CD8-positive, alpha-beta memory T cell (primary cell): ENCODE measurements around the gene NCMAP. TPM values are rescaled to one million over a fixed set of nuclear protein-coding genes. Genes with fewer than 3 reads are reported as not detected.
A peak's percentile ranks its signal among the peaks of the same experiment; 100 is the strongest.

Experiments used
- CTCF ChIA-PET: fragments of 350-600 bp; sonication (Branson Sonifier 250); formaldehyde crosslinking; loops from one replicate; lab custom pipeline; 2021; ENCODE audit warnings: antibody characterized with exemption; lab: Charles Lee
- POLR2A ChIA-PET: fragments of 350-600 bp; sonication (Branson Sonifier 250); formaldehyde crosslinking; loops from one replicate; lab custom pipeline; 2021; ENCODE audit warnings: antibody characterized with exemption; lab: Charles Lee
- DNase-seq, 5 donors: peaks; one replicate each; pipeline versions ENCODE4 v3.0.0 to v3.0.0-alpha.2; 2020 to 2022; ENCODE audit warnings: mixed read lengths in 1 of 5
- H3K27ac ChIP-seq: one replicate; pipeline ENCODE4 v1.7.0; 2013; ENCODE audit warnings: low read depth, mild to moderate bottlenecking, low read length, moderate library complexity
- H3K27me3 ChIP-seq: 2 replicates; pipeline ENCODE4 v1.7.0; 2013; ENCODE audit warnings: low read length, mild to moderate bottlenecking; ENCODE audit not compliant: insufficient read depth, poor library complexity, severe bottlenecking
- H3K36me3 ChIP-seq: 2 replicates; pipeline ENCODE4 v1.7.0; 2013; ENCODE audit warnings: mild to moderate bottlenecking, low read length, moderate library complexity; ENCODE audit not compliant: insufficient read depth
- H3K4me1 ChIP-seq: 2 replicates; pipeline ENCODE4 v1.7.0; 2013; ENCODE audit warnings: mild to moderate bottlenecking, low read length, moderate library complexity; ENCODE audit not compliant: insufficient read depth
- H3K4me3 ChIP-seq: 2 replicates; pipeline ENCODE4 v1.7.0; 2013; ENCODE audit warnings: mild to moderate bottlenecking, low read length
- H3K9me3 ChIP-seq: 2 replicates; pipeline ENCODE4 v1.7.0; 2013; ENCODE audit warnings: mild to moderate bottlenecking, low read length
- H3K27ac Mint-ChIP-seq, 8 donors: one replicate each; pipeline ENCODE4 v1.8.0; 2020 to 2021; ENCODE audit warnings: mixed read lengths in 8 of 8, mild to moderate bottlenecking in 6 of 8, inconsistent platforms in 3 of 8, moderate library complexity in 3 of 8
- H3K27me3 Mint-ChIP-seq, 2 donors: one replicate each; pipeline ENCODE4 v1.8.0; 2020 to 2021; ENCODE audit warnings: mixed read lengths in 2 of 2, mild to moderate bottlenecking in 1 of 2, moderate library complexity in 1 of 2
- H3K36me3 Mint-ChIP-seq, 3 donors: one replicate each; pipeline ENCODE4 v1.8.0; 2020 to 2021; ENCODE audit warnings: mixed read lengths in 3 of 3, inconsistent platforms in 1 of 3, mild to moderate bottlenecking in 1 of 3
- H3K4me1 Mint-ChIP-seq, 3 donors: one replicate each; pipeline ENCODE4 v1.8.0; 2020 to 2021; ENCODE audit warnings: mixed read lengths in 3 of 3, inconsistent platforms in 1 of 3, mild to moderate bottlenecking in 1 of 3
- H3K4me3 Mint-ChIP-seq, 7 donors: one replicate each; pipeline ENCODE4 v1.8.0; 2020 to 2021; ENCODE audit warnings: mixed read lengths in 7 of 7, mild to moderate bottlenecking in 6 of 7, moderate library complexity in 4 of 7, inconsistent platforms in 2 of 7
- H3K9me3 Mint-ChIP-seq, 5 donors: one replicate each; pipeline ENCODE4 v1.8.0; 2020 to 2022; ENCODE audit warnings: mixed read lengths in 5 of 5, mild to moderate bottlenecking in 3 of 5, moderate library complexity in 2 of 5, inconsistent platforms in 1 of 5
- polyA plus RNA-seq: library from polyadenylated mRNA; unstranded; fragments of 300-500 nt; fragmentation: Illumina TruSeq; gene quantifications from one replicate; pipeline ENCODE4 v1.2.3, GENCODE V29; 2021
- total RNA-seq, 2 experiments: library from RNA; stranded (reverse); gene quantifications; one replicate each; pipeline ENCODE4 v1.2.3, GENCODE V29; 2021

NCMAP gene
- total and polyA plus RNA-seq, 3 experiments from 2014 or later, result 0.04 TPM; not detected in 2

GRCh38 chr1:24657781-24658180 is 101.9 kb downstream of the NCMAP start:
- ChIA-PET CTCF (interaction anchor here (0.8 to 1.3 kb wide), 2 partner anchors 31 to 266 kb away, joined by 3 read pairs; no protein-coding TSS in a partner anchor), POLR2A (interaction anchor here (0.5 kb wide), 1 partner anchor 891 kb away, joined by 5 read pairs; no protein-coding TSS in a partner anchor)
- Histone ChIP-seq H3K4me1 (peaks cover 17% of the 10 kb centered on the region), H3K4me3 (no peak overlapping the region), H3K9me3 (no peaks in the 10 kb centered on the region), H3K27ac (no peak overlapping the region), H3K27me3 (no peaks in the 10 kb centered on the region), H3K36me3 (peaks cover 79% of the 10 kb centered on the region)
- Mint-ChIP-seq H3K4me1 (peaks cover 28 to 53% (median 51%) of the 10 kb centered on the region in 3 donors), H3K4me3 (no peak overlapping the region), H3K9me3 (no peaks in the 10 kb centered on the region), H3K27ac (peak overlapping the region in 1 of 8 donors; percentile 23), H3K27me3 (no peaks in the 10 kb centered on the region), H3K36me3 (peaks cover 13 to 91% (median 39%) of the 10 kb centered on the region in 3 donors)
- DNase-seq, result no peak

Other genes with a start within 250 kb of the NCMAP start
- under 1 TPM; 0.13 to 0.29 TPM for gene GRHL3, start 236.7 kb upstream of the NCMAP start, total RNA-seq
- not detected for gene GRHL3, start 236.7 kb upstream of the NCMAP start, polyA plus RNA-seq
- 1 to 10 TPM; 5.1 to 5.6 TPM for gene STPG1, start 142.3 kb upstream of the NCMAP start, total RNA-seq
- gene STPG1, start 142.3 kb upstream of the NCMAP start, polyA plus RNA-seq, result 4.9 TPM
- 10 to 100 TPM; 31.3 to 33.2 TPM for gene NIPAL3, start 140.3 kb upstream of the NCMAP start, total RNA-seq
- 55.5 TPM for gene NIPAL3, start 140.3 kb upstream of the NCMAP start, polyA plus RNA-seq
- gene RCAN3, start 53.3 kb upstream of the NCMAP start, total RNA-seq, result 10 to 100 TPM; 62.6 to 64.0 TPM
- 66.7 TPM for gene RCAN3, start 53.3 kb upstream of the NCMAP start, polyA plus RNA-seq
- gene SRRM1, start 87.2 kb downstream of the NCMAP start, total RNA-seq, result 100 to 1,000 TPM; 226 to 244 TPM
- gene SRRM1, start 87.2 kb downstream of the NCMAP start, polyA plus RNA-seq, result 239 TPM
- gene CLIC4, start 189.4 kb downstream of the NCMAP start, total RNA-seq, result 10 to 100 TPM; 12.8 to 13.2 TPM
- 0.18 TPM for gene CLIC4, start 189.4 kb downstream of the NCMAP start, polyA plus RNA-seq